SK-N-SH (cell line): ENCODE results near the gene AHCYL1. TPM values are rescaled to one million over a fixed set of nuclear protein-coding genes. Genes with fewer than 3 reads are reported as not detected.

Source experiments
- CTCF ChIA-PET: fragments of 300-600, 350-600 bp; formaldehyde crosslinking; extraction: SDS; loops from one replicate; lab custom pipeline; 2021; lab: Yijun Ruan, JAX
- POLR2A ChIA-PET: fragments of 350-600 bp; sonication (Branson Sonifier 250); formaldehyde crosslinking; extraction: SDS; loops from one replicate; lab custom pipeline; 2020; ENCODE audit warnings: antibody characterized with exemption, inconsistent platforms; lab: Yijun Ruan, JAX
- DNase-seq: peaks from one replicate; pipeline ENCODE4 v3.0.0; 2012
- H2AFZ ChIP-seq: fragments of 200-600 bp; sonication (generic); 2 replicates; pipeline ENCODE4 v1.8.1; 2016; ENCODE audit warnings: antibody characterized with exemption, mild to moderate bottlenecking, low read depth
- H3F3A ChIP-seq: fragments of 200-600 bp; sonication (generic); replicated peaks from 2 replicates; pipeline ENCODE3; 2016; ENCODE audit warnings: antibody characterized with exemption, mild to moderate bottlenecking; ENCODE audit not compliant: insufficient read depth
- H3K27ac ChIP-seq, 2 experiments: fragments of 200-500 bp in 1 of 2; fragments of 200-600 bp in 1 of 2; sonication (Bioruptor generic) in 1 of 2; sonication (generic), shearing (Covaris generic) in 1 of 2; 2 replicates each; pipeline versions ENCODE4 v1.5.1 to v1.6.1; 2014 to 2016; ENCODE audit warnings: low read depth in 2 of 2, inconsistent platforms in 1 of 2, low read length in 1 of 2, mild to moderate bottlenecking in 1 of 2, mixed read lengths in 1 of 2
- H3K27me3 ChIP-seq: fragments of 200-600 bp; sonication (generic), shearing (Covaris generic); 2 replicates; pipeline ENCODE4 v1.6.1; 2016; ENCODE audit warnings: mixed run types; ENCODE audit not compliant: insufficient read depth
- H3K36me3 ChIP-seq, 2 experiments: fragments of 200-500 bp in 1 of 2; fragments of 200-600 bp in 1 of 2; sonication (Bioruptor generic) in 1 of 2; sonication (generic) in 1 of 2; replicated peaks in 1 of 2; 2 replicates each; pipeline versions ENCODE3 to v1.5.1; 2014 to 2016; ENCODE audit warnings: low read length in 1 of 2, mild to moderate bottlenecking in 1 of 2; ENCODE audit not compliant: insufficient read depth in 2 of 2, control insufficient read depth in 1 of 2
- H3K4me1 ChIP-seq, 2 experiments: fragments of 200-500 bp in 1 of 2; fragments of 200-600 bp in 1 of 2; sonication (Bioruptor generic) in 1 of 2; sonication (generic), shearing (Covaris generic) in 1 of 2; 2 replicates each; pipeline versions ENCODE4 v1.5.1 to v1.6.1; 2014 to 2016; ENCODE audit warnings: low read depth in 1 of 2, low read length in 1 of 2, mixed run types in 1 of 2; ENCODE audit not compliant: insufficient read depth in 2 of 2, control insufficient read depth in 1 of 2
- H3K4me2 ChIP-seq: fragments of 200-600 bp; sonication (generic), shearing (Covaris generic); 2 replicates; pipeline ENCODE4 v1.6.1; 2017; ENCODE audit warnings: mixed run types
- H3K4me3 ChIP-seq, 2 experiments: fragments of 200-500 bp in 1 of 2; fragments of 200-600 bp in 1 of 2; sonication (Bioruptor generic) in 1 of 2; sonication (generic), shearing (Covaris generic) in 1 of 2; 2 replicates each; pipeline versions ENCODE4 v1.5.1 to v1.8.1; 2014 to 2016; ENCODE audit warnings: low read depth in 2 of 2, inconsistent platforms in 1 of 2, low read length in 1 of 2, mild to moderate bottlenecking in 1 of 2, mixed read lengths in 1 of 2, moderate library complexity in 1 of 2
- H3K79me2 ChIP-seq: fragments of 200-600 bp; sonication (generic); 2 replicates; pipeline ENCODE4 v1.8.1; 2017; ENCODE audit warnings: mild to moderate bottlenecking; ENCODE audit not compliant: insufficient read depth
- H3K9ac ChIP-seq: fragments of 200-600 bp; sonication (generic); 2 replicates; pipeline ENCODE4 v1.6.1; 2017; ENCODE audit warnings: mixed run types
- H3K9me2 ChIP-seq: fragments of 200-600 bp; sonication (generic); 2 replicates; pipeline ENCODE4 v1.6.1; 2017; ENCODE audit warnings: mixed run types
- H3K9me3 ChIP-seq: fragments of 200-600 bp; sonication (generic); 2 replicates; pipeline ENCODE4 v1.6.1; 2017; ENCODE audit warnings: mixed run types, mild to moderate bottlenecking, moderate library complexity
- H4K20me1 ChIP-seq: fragments of 200-600 bp; sonication (generic); 2 replicates; pipeline ENCODE4 v1.6.1; 2017; ENCODE audit warnings: mild to moderate bottlenecking, mixed run types; ENCODE audit not compliant: insufficient read depth
- CTCF ChIP-seq: fragments of 200-600 bp; sonication (generic); IDR thresholded peaks from 2 replicates; pipeline ENCODE4 v1.6.1; 2017; ENCODE audit warnings: antibody characterized with exemption, mild to moderate bottlenecking, moderate library complexity
- ELF1 ChIP-seq: IDR thresholded peaks from 2 replicates; pipeline ENCODE4 v1.4.0; 2012
- FOXM1 ChIP-seq: IDR thresholded peaks from 2 replicates; pipeline ENCODE4 v1.4.0; 2012; ENCODE audit warnings: low read depth, mild to moderate bottlenecking
- GABPA ChIP-seq: IDR thresholded peaks from 2 replicates; pipeline ENCODE4 v1.4.0; 2012; ENCODE audit warnings: low read depth, mild to moderate bottlenecking
- IRF3 ChIP-seq: fragments of 150-350 bp; IDR thresholded peaks from 2 replicates; pipeline ENCODE4 v1.6.1; 2016; ENCODE audit warnings: mild to moderate bottlenecking, low read depth, low read length
- JUND ChIP-seq: IDR thresholded peaks from 2 replicates; pipeline ENCODE4 v1.4.0; 2012
- MEF2A ChIP-seq: IDR thresholded peaks from 2 replicates; pipeline ENCODE4 v1.4.0; 2012; ENCODE audit warnings: low read depth, borderline replicate concordance
- NFIC ChIP-seq: IDR thresholded peaks from 2 replicates; pipeline ENCODE4 v1.4.0; 2012; ENCODE audit warnings: borderline replicate concordance
- PBX3 ChIP-seq: IDR thresholded peaks from 2 replicates; pipeline ENCODE4; 2012
- POLR2AphosphoS5 ChIP-seq: IDR thresholded peaks from 2 replicates; pipeline ENCODE4 v1.6.1; 2012; ENCODE audit warnings: low read depth, low read length
- RCOR1 ChIP-seq: fragments of 150-350 bp; IDR thresholded peaks from 2 replicates; pipeline ENCODE4 v1.6.1; 2017; ENCODE audit warnings: antibody characterized with exemption, low read length
- REST ChIP-seq: IDR thresholded peaks from 2 replicates; pipeline ENCODE4 v1.6.1; 2012; ENCODE audit warnings: mild to moderate bottlenecking, low read depth, low read length, moderate library complexity
- RFX5 ChIP-seq: IDR thresholded peaks from 2 replicates; pipeline ENCODE4 v1.6.1; 2012; ENCODE audit warnings: mild to moderate bottlenecking, improper control_type of control experiment, low read length
- RXRA ChIP-seq: IDR thresholded peaks from 2 replicates; pipeline ENCODE4 v1.4.0; 2012; ENCODE audit warnings: low read depth, mild to moderate bottlenecking, borderline replicate concordance
- SMC3 ChIP-seq: IDR thresholded peaks from 2 replicates; pipeline ENCODE4 v1.6.1; 2012; ENCODE audit warnings: low read depth, low read length, improper control_type of control experiment
- TAF1 ChIP-seq: IDR thresholded peaks from 2 replicates; pipeline ENCODE4 v1.6.1; 2012; ENCODE audit warnings: low read depth, mild to moderate bottlenecking, low read length, moderate library complexity, borderline replicate concordance
- TEAD4 ChIP-seq: IDR thresholded peaks from 2 replicates; pipeline ENCODE4 v1.4.0; 2012; ENCODE audit warnings: mild to moderate bottlenecking, borderline replicate concordance; ENCODE audit not compliant: insufficient read depth
- USF1 ChIP-seq: IDR thresholded peaks from 2 replicates; pipeline ENCODE4 v1.4.0; 2012; ENCODE audit warnings: low read depth, borderline replicate concordance
- ZBTB33 ChIP-seq: IDR thresholded peaks from 2 replicates; pipeline ENCODE4 v1.4.0; 2012; ENCODE audit warnings: low read depth, borderline replicate concordance
- WGBS: methylation state at CpG from one replicate; pipeline ENCODE4 v1.1.6; 2017; ENCODE audit warnings: low lambda C conversion rate; 5-methylcytosine and 5-hydroxymethylcytosine counted together
- polyA plus RNA-seq, 3 experiments: library from polyadenylated mRNA; depleted of rRNA; stranded (reverse); fragments of >200 nt; gene quantifications; 2 replicates each; pipeline ENCODE4 v1.2.3, GENCODE V29; 2012

AHCYL1 gene
- polyA plus RNA-seq, 1 of the 3 experiments (the other 2 are of a cell fraction) = 39.7 TPM

- no peak overlapping the region for H3K27ac ChIP-seq
- H2AFZ ChIP-seq = no peak overlapping the region
- H3K9ac ChIP-seq = no peak overlapping the region
- no peak for DNase-seq
- WGBS = 96% methylated on average over 7 of the region's 12 CpGs
- peaks cover 4 to 8% of the 10 kb centered on the region in 2 experiments; a peak in 2 of 4 replicates for H3K4me1 ChIP-seq
- POLR2A ChIA-PET = no interaction called here
- no peaks in the 10 kb centered on the region for H4K20me1 ChIP-seq
- TF ChIP-seq MEF2A (no peak), FOXM1 (no peak), USF1 (no peak), RFX5 (no peak), ZBTB33 (no peak), TAF1 (no peak), CTCF (no peak), PBX3 (no peak), POLR2AphosphoS5 (no peak), SMC3 (no peak), ELF1 (no peak), GABPA (no peak), REST (no peak), IRF3 (no peak), TEAD4 (no peak), RXRA (no peak), NFIC (no peak), JUND (no peak), RCOR1 (no peak)
- no peaks in the 10 kb centered on the region for H3K9me3 ChIP-seq
- no peaks in the 10 kb centered on the region for H3F3A ChIP-seq
- CTCF ChIA-PET = interaction anchor here (0.8 to 18.3 kb wide), 3 partner anchors 16 to 196 kb away, joined by 4 to 822 read pairs (median 6); no protein-coding TSS in a partner anchor
- H3K36me3 ChIP-seq = no peaks in the 10 kb centered on the region
- no peaks in the 10 kb centered on the region for H3K9me2 ChIP-seq
- no peaks in the 10 kb centered on the region for H3K27me3 ChIP-seq
- H3K79me2 ChIP-seq = no peaks in the 10 kb centered on the region
- H3K4me3 ChIP-seq = no peak overlapping the region
- no peak overlapping the region for H3K4me2 ChIP-seq
These were observed 6.7 kb upstream of the AHCYL1 start for GRCh38 chr1:109977657-109978378.
